Small intestine (tissue), 7 donors: ENCODE results near the gene MS4A15. TPM values are rescaled to one million over a fixed set of nuclear protein-coding genes. Genes with fewer than 3 reads are reported as not detected.
A peak's percentile ranks its signal among the peaks of the same experiment; 100 is the strongest.

ENCODE experiments used
- DNase-seq, 2 donors: peaks; one replicate each; pipeline versions ENCODE4 v3.0.0 to v3.0.0-alpha.2; 2013
- FAIRE-seq: peaks from 2 replicates; lab custom pipeline; 2012; peaks lifted over from hg19 to GRCh38; lab: Jason Lieb, UNC
- H3K27ac ChIP-seq, 3 donors: one replicate each; pipeline ENCODE4 v1.5.1; 2013; ENCODE audit warnings: low read length in 2 of 3, mild to moderate bottlenecking in 2 of 3, control low read depth in 1 of 3, inconsistent platforms in 1 of 3, low read depth in 1 of 3, moderate library complexity in 1 of 3
- H3K27me3 ChIP-seq, 3 donors: one replicate each; pipeline ENCODE4 v1.6.1; 2013; ENCODE audit warnings: low read length in 3 of 3, inconsistent platforms in 1 of 3; ENCODE audit not compliant: control insufficient read depth in 3 of 3, insufficient read depth in 3 of 3
- H3K36me3 ChIP-seq, 3 donors: one replicate each; pipeline ENCODE4 v1.6.1; 2013; ENCODE audit warnings: low read length in 3 of 3, inconsistent platforms in 1 of 3, low read depth in 1 of 3, mild to moderate bottlenecking in 1 of 3, moderate library complexity in 1 of 3; ENCODE audit not compliant: control insufficient read depth in 3 of 3, insufficient read depth in 2 of 3
- H3K4me1 ChIP-seq, 3 donors: one replicate each; pipeline ENCODE4 v1.6.1; 2013; ENCODE audit warnings: low read length in 2 of 3, inconsistent platforms in 1 of 3, low read depth in 1 of 3, mild to moderate bottlenecking in 1 of 3, moderate library complexity in 1 of 3; ENCODE audit not compliant: control insufficient read depth in 3 of 3, insufficient read depth in 2 of 3
- H3K4me3 ChIP-seq, 3 donors: one replicate each; pipeline ENCODE4 v1.5.1; 2013; ENCODE audit warnings: low read length in 3 of 3, control low read depth in 1 of 3, inconsistent platforms in 1 of 3, low read depth in 1 of 3, mild to moderate bottlenecking in 1 of 3, moderate library complexity in 1 of 3
- H3K9me3 ChIP-seq, 2 donors: one replicate each; pipeline ENCODE4 v1.6.1; 2013; ENCODE audit warnings: low read depth in 1 of 2, low read length in 1 of 2; ENCODE audit not compliant: control insufficient read depth in 2 of 2, insufficient read depth in 1 of 2
- WGBS, 3 donors: extraction: QIAGEN DNeasy Blood & Tissue Kit; methylation state at CpG; one replicate each; pipeline ENCODE4 v1.1.7; 2013; 5-methylcytosine and 5-hydroxymethylcytosine counted together
- polyA plus RNA-seq, 4 donors: library from polyadenylated mRNA; stranded (reverse) in 3 of 4; unstranded in 1 of 4; fragments of 200-250 nt in 3 of 4; fragments of 120-200 nt in 1 of 4; gene quantifications; one replicate each; pipeline versions ENCODE4 v1.2.1 to v1.2.3, GENCODE V29; 2013
- donor health status: healthy with polysubstance abuse.
- donor health status: control.
- donor health status: control.
- donor health status: Bipolar disorder and iron deficiency.
- donor health status: healthy.

Gene MS4A15
- polyA plus RNA-seq, 4 donors: 0.09 to 7.6 (median 5.1) TPM; not detected in 1

DNA sequence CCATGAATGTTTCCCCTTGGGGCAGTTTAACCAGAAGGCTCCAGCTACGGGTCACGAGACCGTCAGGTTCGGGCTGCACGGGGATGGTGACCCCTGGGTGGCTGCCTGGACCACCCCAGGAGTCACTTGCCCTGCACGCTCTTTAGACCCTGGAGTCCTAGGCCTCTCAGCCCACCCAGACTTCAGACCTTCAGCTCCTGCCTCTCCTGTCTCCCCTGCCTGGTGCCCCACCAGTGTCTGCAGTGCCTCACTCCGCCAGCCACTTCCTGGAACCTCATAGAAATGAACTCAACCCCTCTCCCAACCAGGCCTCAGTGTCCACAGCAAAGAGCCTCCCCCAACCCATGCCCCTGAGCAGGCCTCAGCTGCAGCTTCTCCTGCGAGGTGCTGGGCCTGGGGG, 16.0 kb downstream of the MS4A15 start:
- Histone ChIP-seq H3K27ac (no peak overlapping the region), H3K9me3 (no peaks in the 10 kb centered on the region), H3K4me1 (no peaks in the 10 kb centered on the region), H3K36me3 (no peaks in the 10 kb centered on the region), H3K4me3 (no peak overlapping the region), H3K27me3 (peaks cover 0 to 3% (median 0%) of the 10 kb centered on the region in 3 donors)
- WGBS, 3 donors: 92 to 93% (median 92%) methylated on average over 8 of the region's 8 CpGs
- FAIRE-seq (no peak), DNase-seq (no peak)

DNA sequence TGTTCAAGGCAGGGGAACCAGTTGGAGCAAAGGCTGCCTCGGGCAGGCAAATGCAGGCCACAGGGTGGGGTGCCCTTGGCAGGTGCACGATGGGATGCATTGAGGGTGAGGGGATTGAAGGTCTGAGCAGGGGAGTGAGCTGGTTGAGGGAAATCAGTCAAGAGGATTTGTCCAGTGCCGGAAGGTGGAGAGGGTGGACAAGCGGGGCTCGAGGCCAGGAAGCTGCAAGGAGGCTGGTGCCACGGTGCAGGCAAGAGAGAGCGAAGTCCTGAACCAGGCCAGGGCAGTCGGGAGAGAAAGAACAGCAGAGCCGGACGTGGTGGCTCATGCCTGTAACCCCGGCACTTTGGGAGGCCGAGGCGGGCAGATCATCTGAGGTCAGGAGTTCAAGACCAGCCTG, 18.1 kb downstream of the MS4A15 start:
- Histone ChIP-seq H3K27me3 (peaks cover 0 to 3% (median 0%) of the 10 kb centered on the region in 3 donors), H3K36me3 (no peaks in the 10 kb centered on the region), H3K27ac (no peak overlapping the region), H3K4me3 (no peak overlapping the region), H3K9me3 (no peaks in the 10 kb centered on the region), H3K4me1 (no peaks in the 10 kb centered on the region)
- no peak for FAIRE-seq
- WGBS, 3 donors: 56 to 84% (median 74%) methylated on average over 13 of the region's 13 CpGs
- DNase-seq: no peak

DNA sequence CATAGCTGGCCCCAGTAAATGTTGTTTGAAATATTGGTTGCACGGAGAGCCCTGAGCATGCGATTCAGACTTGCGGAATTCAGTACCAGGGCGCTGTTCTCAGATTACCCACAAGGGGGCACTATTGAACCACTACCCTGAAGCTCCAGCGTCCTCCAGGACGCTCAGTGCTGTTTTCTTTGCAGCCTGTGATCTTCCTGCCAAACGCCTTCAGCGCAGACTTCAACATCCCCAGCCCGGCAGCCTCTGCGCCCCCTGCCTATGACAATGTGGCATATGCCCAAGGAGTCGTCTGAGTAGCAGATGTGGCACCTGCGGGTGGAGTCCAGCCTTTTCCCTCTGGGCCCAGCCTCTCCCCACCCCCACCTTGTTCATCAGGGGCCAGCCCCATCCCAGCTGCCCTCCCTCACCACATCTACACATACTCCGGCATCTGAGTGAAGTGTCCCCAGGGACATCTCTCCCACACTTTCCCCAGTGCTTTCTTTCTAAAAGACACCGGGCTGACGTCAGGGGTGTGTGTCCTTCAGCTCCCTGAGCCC, 18.8 kb downstream of the MS4A15 start:
- Histone ChIP-seq H3K4me3 (no peak overlapping the region), H3K9me3 (no peaks in the 10 kb centered on the region), H3K27ac (no peak overlapping the region), H3K36me3 (no peaks in the 10 kb centered on the region), H3K4me1 (peaks cover 0 to 4% (median 0%) of the 10 kb centered on the region in 3 donors), H3K27me3 (peaks cover 0 to 3% (median 0%) of the 10 kb centered on the region in 3 donors)
- WGBS, 3 donors: 11 to 13% (median 11%) methylated on average over 14 to 15 of the region's 15 CpGs
- FAIRE-seq (no peak), DNase-seq (peak; percentile 88 to 93)

DNA sequence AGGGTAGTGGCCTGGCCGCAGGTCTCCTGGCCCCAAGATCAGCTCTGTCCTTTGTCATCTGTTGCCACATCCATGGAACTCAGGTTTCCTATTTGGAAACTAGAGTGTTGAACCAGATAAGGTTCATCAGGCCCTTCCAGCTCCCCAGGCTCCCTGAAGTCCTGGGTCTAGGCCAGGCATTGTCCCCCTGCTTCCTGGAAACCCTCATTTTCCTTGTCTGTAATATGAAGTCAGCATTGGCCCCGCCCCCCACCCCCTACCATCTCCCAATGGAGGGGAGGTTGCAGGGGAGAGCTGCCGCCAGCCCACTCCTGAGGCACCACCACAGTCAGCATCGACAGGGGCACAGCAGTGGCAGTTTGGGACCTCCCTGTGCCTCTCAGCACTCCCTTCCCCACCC, 19.5 kb downstream of the MS4A15 start:
- H3K27ac ChIP-seq: peak overlapping the region in 1 of 3 donors; percentile 26
- peaks cover 0 to 6% (median 4%) of the 10 kb centered on the region in 3 donors for H3K4me1 ChIP-seq
- no peak for DNase-seq
- H3K9me3 ChIP-seq: no peaks in the 10 kb centered on the region
- H3K27me3 ChIP-seq: peaks cover 0 to 3% (median 0%) of the 10 kb centered on the region in 3 donors
- no peaks in the 10 kb centered on the region for H3K36me3 ChIP-seq
- no peak overlapping the region for H3K4me3 ChIP-seq
- FAIRE-seq: no peak
- 85 to 93% (median 85%) methylated on average over 4 of the region's 4 CpGs for WGBS, 3 donors

DNA sequence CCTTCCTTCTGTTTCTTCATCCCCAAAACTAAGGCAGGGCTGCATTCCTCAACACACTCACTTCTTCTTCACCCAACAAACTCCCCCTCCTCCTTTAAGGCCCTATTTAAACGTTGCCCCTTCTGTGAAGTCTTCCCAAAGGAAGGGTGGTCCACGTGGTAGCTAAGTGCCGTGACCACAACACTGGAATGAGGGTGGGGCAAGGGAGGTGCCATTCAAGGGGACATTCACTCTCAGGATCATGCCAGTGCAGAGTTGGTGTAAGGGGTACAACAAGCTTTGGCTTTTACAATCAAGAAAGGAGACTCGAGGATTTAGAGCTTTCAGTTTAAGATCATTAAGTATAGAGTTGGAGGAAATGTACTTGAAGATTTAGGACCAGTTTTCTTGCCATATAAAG, 20.4 kb downstream of the MS4A15 start:
- H3K36me3 ChIP-seq: no peaks in the 10 kb centered on the region
- H3K9me3 ChIP-seq: no peaks in the 10 kb centered on the region
- 58 to 60% (median 60%) methylated on average over 4 of the region's 4 CpGs for WGBS, 3 donors
- no peak overlapping the region for H3K27ac ChIP-seq
- H3K27me3 ChIP-seq: no peaks in the 10 kb centered on the region
- DNase-seq (no peak), FAIRE-seq (no peak)
- H3K4me3 ChIP-seq: no peak overlapping the region
- H3K4me1 ChIP-seq: peaks cover 0 to 14% (median 7%) of the 10 kb centered on the region in 3 donors

DNA sequence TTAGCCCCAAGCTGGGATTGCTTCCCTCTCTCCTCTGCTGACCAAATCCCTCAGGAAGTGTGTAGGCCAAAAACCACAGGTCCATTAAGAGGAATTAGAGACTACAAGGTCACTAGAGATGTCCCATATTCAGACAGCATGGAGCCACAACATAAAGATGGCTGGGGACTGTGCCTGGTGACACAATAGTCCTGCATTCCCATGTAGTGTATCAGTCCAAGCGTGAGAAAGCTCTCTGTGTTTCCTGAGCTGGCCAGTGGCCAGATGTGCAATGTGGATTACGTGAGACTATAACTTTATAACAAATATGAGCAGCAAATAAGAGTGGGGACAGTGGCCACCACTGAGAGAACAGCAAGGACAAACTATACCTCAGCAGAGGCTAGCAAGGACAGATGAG, 20.9 kb downstream of the MS4A15 start:
- no peak for FAIRE-seq
- Histone ChIP-seq H3K27ac (no peak overlapping the region), H3K4me3 (no peak overlapping the region), H3K36me3 (no peaks in the 10 kb centered on the region), H3K4me1 (peaks cover 0 to 14% (median 12%) of the 10 kb centered on the region in 3 donors), H3K9me3 (no peaks in the 10 kb centered on the region), H3K27me3 (no peaks in the 10 kb centered on the region)
- peak in 1 of 2 donors; percentile 56 for DNase-seq
- WGBS, 3 donors: 32 to 46% (median 39%) methylated on average over 2 of the region's 2 CpGs

DNA sequence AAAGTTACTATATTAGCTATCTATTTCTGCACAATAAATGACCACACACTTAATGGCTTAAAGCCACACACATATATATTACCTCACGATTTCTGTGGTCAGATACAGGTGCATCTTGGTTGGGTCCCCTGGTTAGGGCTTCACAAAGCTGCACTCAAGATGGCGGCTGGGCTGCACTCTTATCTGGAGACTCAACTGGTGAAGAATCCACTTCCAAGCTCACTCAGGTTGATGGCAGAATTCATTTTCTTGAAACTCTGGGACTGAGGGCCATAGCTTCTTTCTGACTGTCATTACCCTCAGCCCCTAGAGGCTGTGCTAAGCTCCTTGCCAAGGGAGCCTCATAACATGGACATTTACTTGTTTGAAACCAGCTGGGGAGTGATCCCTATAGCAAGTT, 23.4 kb downstream of the MS4A15 start:
- no peak for FAIRE-seq
- H3K27me3 ChIP-seq: no peaks in the 10 kb centered on the region
- H3K36me3 ChIP-seq: no peaks in the 10 kb centered on the region
- peak overlapping the region in 1 of 3 donors; percentile 85 for H3K27ac ChIP-seq
- WGBS, 3 donors: 82 to 91% (median 85%) methylated on average over 2 of the region's 2 CpGs
- H3K4me1 ChIP-seq: peaks cover 0 to 25% (median 15%) of the 10 kb centered on the region in 3 donors
- H3K9me3 ChIP-seq: no peaks in the 10 kb centered on the region
- no peak overlapping the region for H3K4me3 ChIP-seq
- DNase-seq: no peak

DNA sequence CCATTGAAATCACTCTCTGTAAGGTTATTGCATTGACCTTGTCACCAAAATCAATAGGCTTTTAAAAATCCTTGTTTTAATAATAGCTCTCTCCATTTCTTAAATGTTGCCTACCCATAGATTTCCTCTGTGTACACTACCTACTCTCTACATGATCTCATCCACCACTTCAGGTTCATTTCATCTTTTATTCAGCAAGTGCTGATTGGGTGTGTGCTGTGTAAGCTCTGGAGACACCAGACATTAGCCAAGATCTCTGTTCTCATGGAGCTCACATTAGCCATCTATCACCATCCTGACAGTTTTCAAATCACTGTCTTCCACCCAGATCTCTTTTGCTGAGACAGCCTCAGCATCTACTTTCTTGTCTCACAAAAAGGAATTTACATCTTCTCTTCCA, 24.1 kb downstream of the MS4A15 start:
- Histone ChIP-seq H3K4me1 (peaks cover 0 to 32% (median 15%) of the 10 kb centered on the region in 3 donors), H3K27me3 (no peaks in the 10 kb centered on the region), H3K36me3 (no peaks in the 10 kb centered on the region), H3K4me3 (no peak overlapping the region), H3K27ac (peak overlapping the region in 1 of 3 donors; percentile 85), H3K9me3 (no peaks in the 10 kb centered on the region)
- FAIRE-seq (no peak), DNase-seq (no peak)
